Pancreas (tissue), 10 donors: ENCODE data around the gene APCS. TPM values are rescaled to one million over a fixed set of nuclear protein-coding genes. Genes with fewer than 3 reads are reported as not detected.

Experiments used
- ATAC-seq, 4 donors: fragments of 200-7000 bp; cut with Tn5 transposase; one replicate each; pipeline versions ENCODE4 v1.8.0 to v1.9.1; 2020; ENCODE audit warnings: mild to moderate bottlenecking in 4 of 4, moderate library complexity in 4 of 4
- DNase-seq, 6 donors: peaks; one replicate each; pipeline ENCODE4 v3.0.0-alpha.2; 2020
- FAIRE-seq: peaks from 2 replicates; lab custom pipeline; 2012; peaks lifted over from hg19 to GRCh38; lab: Jason Lieb, UNC
- H3K27ac ChIP-seq, 4 donors: fragments of 200-600 bp; sonication (generic); 1 replicate in 3 of 4; 2 replicates in 1 of 4; pipeline versions ENCODE4 v1.5.0 to v1.8.0; 2020
- H3K27me3 ChIP-seq, 4 donors: fragments of 200-600 bp; one replicate each; pipeline ENCODE4 v1.8.0; 2021
- H3K36me3 ChIP-seq, 3 donors: fragments of 200-600 bp; sonication (generic) in 1 of 3; one replicate each; pipeline versions ENCODE4 v1.5.0 to v1.8.0; 2020 to 2021
- H3K4me1 ChIP-seq, 3 donors: fragments of 200-600 bp; one replicate each; pipeline ENCODE4 v1.8.0; 2021
- H3K4me3 ChIP-seq, 4 donors: fragments of 200-600 bp; sonication (generic) in 2 of 4; one replicate each; pipeline versions ENCODE4 v1.5.0 to v1.8.0; 2020 to 2021
- H3K9me3 ChIP-seq, 4 donors: fragments of 200-600 bp; one replicate each; pipeline ENCODE4 v1.8.0; 2021
- CTCF ChIP-seq, 4 donors: fragments of 200-600 bp; sonication (generic) in 3 of 4; IDR thresholded peaks; one replicate each; pipeline versions ENCODE4 v1.5.0 to v1.8.0; 2021; ENCODE audit warnings: antibody characterized with exemption in 4 of 4
- WGBS, 2 donors: extraction: QIAGEN DNeasy Blood & Tissue Kit; methylation state at CpG; one replicate each; pipeline ENCODE4 v1.1.7; 2013; 5-methylcytosine and 5-hydroxymethylcytosine counted together
- intact Hi-C, 3 donors: fragments of 100-400 bp; cut with DNase I; formaldehyde crosslinking; loops; one replicate each; pipeline versions ENCODE4 v1.11.1 to v1.14.2; 2022
- polyA plus RNA-seq, 2 donors: library from polyadenylated mRNA; stranded (reverse); fragments of 200-250 nt; gene quantifications; one replicate each; pipeline ENCODE4 v1.2.3, GENCODE V29; 2013
- total RNA-seq, 6 donors: library from RNA; stranded (reverse); fragmentation: NEBNext Ultra II Directional in 4 of 6; extraction: Animal tissue kit (Norgen Biotek cat#: 25700) in 4 of 6; gene quantifications; one replicate each; pipeline versions ENCODE4 v1.2.1 to v1.2.4, GENCODE V29; 2021 to 2023
- donor health status: healthy with polysubstance abuse.
- donor health status: DM: no; HTN: no; CAD: no; lungs with moderate emphysema.
- donor health status: DM: no; HTN: no; CAD: no.
- donor health status: control.
- donor health status: control.
- donor health status: Bipolar disorder and iron deficiency.
- donor health status: DM: yes; HTN: yes; CAD: no.
- donor health status: DM: no; HTN: no; CAD: no.
- donor health status: DM: no; HTN: no; CAD: no.
- donor health status: DM: yes; HTN: yes; CAD: no.

APCS gene
- total and polyA plus RNA-seq, 8 donors: 1.9 to 28.5 (median 8.8) TPM

GRCh38 chr1:159581422-159581821, 6.2 kb upstream of the APCS start:
- TF ChIP-seq CTCF (IDR thresholded peaks at IDR 0.05): no peak
- intact Hi-C loops: no loop called here
- Histone ChIP-seq H3K27me3 (peaks cover 0 to 3% (median 0%) of the 10 kb centered on the region in 4 donors), H3K9me3 (no peaks in the 10 kb centered on the region), H3K4me1 (no peaks in the 10 kb centered on the region), H3K27ac (no peak overlapping the region), H3K36me3 (no peaks in the 10 kb centered on the region), H3K4me3 (no peak overlapping the region)
- DNase-seq (no peak), FAIRE-seq (no peak), ATAC-seq (no peak)
- 69 to 80% methylated on average over 1 of the region's 1 CpG for WGBS, 2 donors

GRCh38 chr1:159584536-159584935, 3.1 kb upstream of the APCS start:
- TF ChIP-seq CTCF (IDR thresholded peaks at IDR 0.05): no peak
- 63 to 77% methylated on average over 2 of the region's 2 CpGs for WGBS, 2 donors
- no peaks in the 10 kb centered on the region for H3K9me3 ChIP-seq

GRCh38 chr1:159591981-159592380, 4.4 kb downstream of the APCS start:
- ATAC-seq (no peak), DNase-seq (no peak), FAIRE-seq (no peak)
- Histone ChIP-seq H3K27me3 (no peaks in the 10 kb centered on the region), H3K4me1 (no peaks in the 10 kb centered on the region), H3K4me3 (no peak overlapping the region), H3K27ac (no peak overlapping the region), H3K36me3 (no peaks in the 10 kb centered on the region), H3K9me3 (no peaks in the 10 kb centered on the region)
- no peak for TF ChIP-seq CTCF (IDR thresholded peaks at IDR 0.05)
- intact Hi-C loops: no loop called here
- WGBS, 2 donors: 72 to 81% methylated on average over 4 of the region's 4 CpGs

More at GRCh38 chr1:159584536-159584935, 3.1 kb upstream of the APCS start:
- FAIRE-seq (no peak), DNase-seq (no peak), ATAC-seq (no peak)
- H3K36me3 ChIP-seq: no peaks in the 10 kb centered on the region
- intact Hi-C loops: no loop called here
- H3K4me1 ChIP-seq: no peaks in the 10 kb centered on the region
- H3K27me3 ChIP-seq: peaks cover 0 to 3% (median 0%) of the 10 kb centered on the region in 4 donors
- H3K27ac ChIP-seq: no peak overlapping the region
- H3K4me3 ChIP-seq: no peak overlapping the region

- FAIRE-seq: no peak
- Histone ChIP-seq H3K4me1 (no peaks in the 10 kb centered on the region), H3K27me3 (no peaks in the 10 kb centered on the region), H3K36me3 (no peaks in the 10 kb centered on the region), H3K4me3 (no peak overlapping the region), H3K27ac (no peak overlapping the region), H3K9me3 (no peaks in the 10 kb centered on the region)
- no peak for TF ChIP-seq CTCF (IDR thresholded peaks at IDR 0.05)
- intact Hi-C loops: no loop called here
- ATAC-seq: no peak
- DNase-seq: no peak
- 34 to 50% methylated on average over 6 of the region's 6 CpGs for WGBS, 2 donors
Measured at GRCh38 chr1:159594625-159595405, 7.2 kb downstream of the APCS start.

GRCh38 chr1:159598196-159598595, 10.6 kb downstream of the APCS start:
- no peaks in the 10 kb centered on the region for H3K4me1 ChIP-seq
- TF ChIP-seq CTCF (IDR thresholded peaks at IDR 0.05): no peak
- intact Hi-C loops: no loop called here
- DNase-seq (no peak), FAIRE-seq (no peak), ATAC-seq (peak in 2 of 4 donors; percentile 34 to 76)
- WGBS, 2 donors: 33 to 38% methylated on average over 4 of the region's 4 CpGs
- no peaks in the 10 kb centered on the region for H3K9me3 ChIP-seq
- H3K4me3 ChIP-seq: no peak overlapping the region
- no peaks in the 10 kb centered on the region for H3K27me3 ChIP-seq
- H3K27ac ChIP-seq: peak overlapping the region in 1 of 4 donors; percentile 31
- H3K36me3 ChIP-seq: no peaks in the 10 kb centered on the region
